GM12875 (cell line): ENCODE data around the gene HOXC6.

Experiments used
- H3K4me3 ChIP-seq: one replicate; pipeline ENCODE4 v1.5.1; 2011; ENCODE audit warnings: low read depth, low read length, control low read depth
- CTCF ChIP-seq: IDR thresholded peaks from 2 replicates; pipeline ENCODE4 v1.5.1; 2011; ENCODE audit warnings: low read depth, mild to moderate bottlenecking, control low read depth, inconsistent platforms, low read length, moderate library complexity, borderline replicate concordance; ENCODE audit not compliant: insufficient read depth

The HOXC6 gene

GRCh38 chr12:54001283-54002187, 26.7 kb upstream of the HOXC6 start:
- no peak overlapping the region for H3K4me3 ChIP-seq
- TF ChIP-seq CTCF, result no peak

- TF ChIP-seq CTCF, result no peak
- H3K4me3 ChIP-seq, result no peak overlapping the region
Observed at GRCh38 chr12:54002278-54002914, 25.8 kb upstream of the HOXC6 start.

GRCh38 chr12:54002915-54003389, 25.3 kb upstream of the HOXC6 start:
- no peak overlapping the region for H3K4me3 ChIP-seq

GRCh38 chr12:54003625-54004024, 24.6 kb upstream of the HOXC6 start:
- TF ChIP-seq CTCF, result no peak
- no peak overlapping the region for H3K4me3 ChIP-seq

More at GRCh38 chr12:54002915-54003389, 25.3 kb upstream of the HOXC6 start:
- no peak for TF ChIP-seq CTCF

- H3K4me3 ChIP-seq, result no peak overlapping the region
- TF ChIP-seq CTCF, result 0 out of 2 replicates have a peak, but pooled peaks have one; percentile 15
Observed at GRCh38 chr12:54004063-54004840, 24.0 kb upstream of the HOXC6 start.

GRCh38 chr12:54004841-54005530, 23.3 kb upstream of the HOXC6 start:
- no peak for TF ChIP-seq CTCF
- no peak overlapping the region for H3K4me3 ChIP-seq
